ENCODE measurements around the gene CHST6.
"Not testable (repeated sequence)": the region's sequence is repeated elsewhere in the genome, so short reads cannot be mapped to it uniquely, and the experiment has no call there.

CHST6 gene

DNA sequence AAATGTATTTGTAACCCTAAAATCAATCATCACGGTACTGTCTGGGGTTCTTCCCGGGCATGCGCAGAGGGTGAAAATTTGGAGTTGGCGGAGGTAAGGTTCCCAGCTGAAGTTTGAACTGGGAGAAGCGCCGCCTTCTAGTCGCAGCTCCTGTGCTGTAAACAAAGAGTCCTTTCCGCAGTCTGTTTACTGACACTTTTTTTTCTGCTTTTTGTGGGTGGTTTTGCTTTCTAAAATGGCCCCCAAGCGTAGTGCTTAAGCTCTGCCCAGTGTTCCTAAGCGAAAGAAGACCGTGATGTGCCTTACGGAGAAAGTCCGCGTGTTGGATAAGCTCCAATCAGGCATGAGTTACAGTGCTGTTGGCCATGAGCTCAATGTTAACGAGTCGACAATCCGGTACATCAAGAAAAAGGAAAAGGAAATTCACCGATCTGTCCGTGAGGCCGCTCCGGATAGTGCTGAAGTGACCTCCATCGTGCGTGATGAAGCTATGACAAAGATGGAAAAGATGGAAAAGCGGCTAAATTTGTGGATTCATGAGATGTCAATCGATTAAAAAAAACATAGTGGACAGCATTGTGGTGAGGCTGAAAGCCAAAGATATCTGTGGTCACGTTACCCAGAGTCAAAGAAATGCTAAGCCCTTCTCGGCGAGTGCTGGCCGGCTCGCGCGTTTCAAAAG lies 61.4 kb downstream of the CHST6 start:
- DNase-seq (ENCODE audit: low read depth) = peak; percentile 86
- peak overlapping the region; percentile 98 for H3K4me3 ChIP-seq (ENCODE audit: control insufficient read depth, low read depth, low read length)
- TF ChIP-seq, protein P1, sequence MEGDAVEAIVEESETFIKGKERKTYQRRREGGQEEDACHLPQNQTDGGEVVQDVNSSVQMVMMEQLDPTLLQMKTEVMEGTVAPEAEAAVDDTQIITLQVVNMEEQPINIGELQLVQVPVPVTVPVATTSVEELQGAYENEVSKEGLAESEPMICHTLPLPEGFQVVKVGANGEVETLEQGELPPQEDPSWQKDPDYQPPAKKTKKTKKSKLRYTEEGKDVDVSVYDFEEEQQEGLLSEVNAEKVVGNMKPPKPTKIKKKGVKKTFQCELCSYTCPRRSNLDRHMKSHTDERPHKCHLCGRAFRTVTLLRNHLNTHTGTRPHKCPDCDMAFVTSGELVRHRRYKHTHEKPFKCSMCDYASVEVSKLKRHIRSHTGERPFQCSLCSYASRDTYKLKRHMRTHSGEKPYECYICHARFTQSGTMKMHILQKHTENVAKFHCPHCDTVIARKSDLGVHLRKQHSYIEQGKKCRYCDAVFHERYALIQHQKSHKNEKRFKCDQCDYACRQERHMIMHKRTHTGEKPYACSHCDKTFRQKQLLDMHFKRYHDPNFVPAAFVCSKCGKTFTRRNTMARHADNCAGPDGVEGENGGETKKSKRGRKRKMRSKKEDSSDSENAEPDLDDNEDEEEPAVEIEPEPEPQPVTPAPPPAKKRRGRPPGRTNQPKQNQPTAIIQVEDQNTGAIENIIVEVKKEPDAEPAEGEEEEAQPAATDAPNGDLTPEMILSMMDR (IDR thresholded peaks at IDR 0.05; ENCODE audit: control insufficient read depth, insufficient read depth, low read depth, low read length, missing control alignments) = no peak

DNA sequence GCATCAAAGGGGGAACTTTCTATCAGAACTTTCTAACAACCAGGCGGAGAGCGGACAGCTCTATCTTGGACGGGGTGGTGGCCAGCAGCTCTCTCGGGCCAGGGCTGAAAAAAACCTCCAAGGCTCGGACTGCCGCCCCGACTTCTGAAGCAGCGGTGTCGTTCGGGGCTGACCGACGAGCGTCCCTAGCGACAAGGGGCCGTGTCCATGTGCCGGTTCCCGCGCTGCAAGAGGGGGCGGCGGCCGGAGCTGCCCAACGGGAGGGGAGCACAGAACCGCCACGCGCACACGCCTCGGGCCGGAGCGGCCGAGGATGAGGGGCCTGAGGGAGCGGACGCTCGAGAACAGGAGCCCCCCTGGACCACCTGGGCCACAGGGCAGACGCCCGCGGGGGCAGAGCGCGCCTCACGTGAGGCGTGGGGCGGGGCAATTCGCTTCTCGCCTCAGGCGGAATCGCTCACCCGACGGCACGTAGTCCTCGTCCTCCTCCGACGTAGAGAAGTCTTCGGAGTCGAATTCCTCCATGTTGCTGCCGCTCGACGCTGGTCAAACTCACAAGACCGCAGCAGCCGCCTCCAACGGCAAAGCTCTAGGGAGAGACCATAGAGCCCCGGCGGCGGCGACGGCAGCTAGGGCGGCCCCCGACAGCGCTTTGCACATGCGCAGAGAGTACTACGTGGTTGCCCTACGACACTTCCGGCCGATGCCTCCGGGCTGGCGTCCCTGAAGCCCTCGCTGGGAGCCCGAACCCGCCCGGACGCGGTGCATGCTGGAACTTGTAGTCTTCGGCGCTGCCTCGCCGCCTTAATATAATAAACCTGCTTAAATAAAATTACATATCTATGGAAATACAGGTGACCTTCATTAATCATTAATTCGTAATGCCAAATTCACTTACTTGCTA lies 62.2 kb downstream of the CHST6 start, which contains the start of gene CFDP1:
Gene CFDP1, minus strand, starts transcription at position 676 of the 904 bp plus-strand sequence. Its CDS starts 151 bp downstream, at position 525.
- H3K4me3 ChIP-seq (ENCODE audit: control insufficient read depth, low read depth, low read length) = peak within 1 kb of the TSS; percentile 98
- peak; percentile 66 for DNase-seq (ENCODE audit: low read depth)
- TF ChIP-seq, protein P1 (IDR thresholded peaks at IDR 0.05; ENCODE audit: control insufficient read depth, insufficient read depth, low read depth, low read length, missing control alignments) = no peak

DNA sequence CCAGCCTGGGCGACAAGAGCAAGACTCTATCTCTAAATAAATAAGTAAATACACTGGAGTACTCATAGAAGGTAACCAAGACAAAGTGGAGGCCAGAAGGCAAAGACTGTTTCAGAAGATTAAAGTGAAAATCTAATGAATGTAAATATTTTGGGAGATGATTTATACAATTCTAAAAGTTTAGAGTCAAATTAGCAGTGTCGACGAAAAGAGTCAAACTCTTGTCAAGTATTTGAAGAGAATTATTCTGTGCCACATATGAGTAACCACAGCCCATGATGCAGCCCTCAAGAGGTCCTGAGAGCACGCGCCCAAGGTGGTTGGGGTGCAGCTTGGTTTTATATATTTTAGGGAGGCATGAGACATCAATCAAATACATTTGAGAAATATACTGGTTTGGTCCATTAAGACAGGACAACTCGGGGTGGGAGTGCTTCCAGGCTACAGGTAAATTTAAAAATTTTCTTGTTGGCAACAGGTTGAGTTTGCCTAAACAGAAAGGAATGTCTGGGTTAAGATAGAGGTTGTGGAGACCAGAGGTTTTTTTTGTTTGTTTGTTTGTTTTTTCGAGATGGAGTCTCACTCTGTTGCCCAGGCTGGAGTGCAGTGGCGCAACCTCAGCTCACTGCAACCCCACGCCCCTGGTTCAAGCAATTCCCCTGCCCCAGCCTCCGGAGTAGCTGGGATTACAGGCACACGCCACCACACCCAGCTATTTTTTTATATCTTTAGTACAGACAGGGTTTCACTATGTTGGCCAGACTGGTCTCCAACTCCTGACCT lies 65.4 kb downstream of the CHST6 start:
- H3K4me3 ChIP-seq (ENCODE audit: control insufficient read depth, low read depth, low read length) = no peak overlapping the region
- TF ChIP-seq, protein P1 (IDR thresholded peaks at IDR 0.05; ENCODE audit: control insufficient read depth, insufficient read depth, low read depth, low read length, missing control alignments) = no peak
- no peak for DNase-seq (ENCODE audit: low read depth)

DNA sequence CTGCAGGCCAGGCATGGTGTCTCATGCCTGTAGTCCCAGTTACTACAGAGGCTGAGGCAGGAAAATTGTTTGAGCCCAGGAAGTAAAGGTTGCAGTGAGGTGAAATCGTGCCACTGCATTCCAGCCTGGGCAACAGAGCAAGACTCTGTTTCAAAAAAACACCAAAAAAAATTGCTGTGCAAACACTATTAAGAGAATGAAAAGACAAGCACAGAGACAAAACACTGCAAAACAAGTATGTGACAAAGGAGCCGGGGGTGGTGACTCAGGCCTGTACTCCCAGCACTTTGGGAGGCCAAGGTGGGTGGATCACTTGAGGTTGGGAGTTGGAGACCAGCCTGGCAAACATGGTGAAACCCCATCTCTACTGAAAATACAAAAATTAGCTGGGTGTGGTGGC lies 68.7 kb downstream of the CHST6 start:
- not testable (repeated sequence) for DNase-seq (ENCODE audit: low read depth); H3K4me3 ChIP-seq (ENCODE audit: control insufficient read depth, low read depth, low read length)

DNA sequence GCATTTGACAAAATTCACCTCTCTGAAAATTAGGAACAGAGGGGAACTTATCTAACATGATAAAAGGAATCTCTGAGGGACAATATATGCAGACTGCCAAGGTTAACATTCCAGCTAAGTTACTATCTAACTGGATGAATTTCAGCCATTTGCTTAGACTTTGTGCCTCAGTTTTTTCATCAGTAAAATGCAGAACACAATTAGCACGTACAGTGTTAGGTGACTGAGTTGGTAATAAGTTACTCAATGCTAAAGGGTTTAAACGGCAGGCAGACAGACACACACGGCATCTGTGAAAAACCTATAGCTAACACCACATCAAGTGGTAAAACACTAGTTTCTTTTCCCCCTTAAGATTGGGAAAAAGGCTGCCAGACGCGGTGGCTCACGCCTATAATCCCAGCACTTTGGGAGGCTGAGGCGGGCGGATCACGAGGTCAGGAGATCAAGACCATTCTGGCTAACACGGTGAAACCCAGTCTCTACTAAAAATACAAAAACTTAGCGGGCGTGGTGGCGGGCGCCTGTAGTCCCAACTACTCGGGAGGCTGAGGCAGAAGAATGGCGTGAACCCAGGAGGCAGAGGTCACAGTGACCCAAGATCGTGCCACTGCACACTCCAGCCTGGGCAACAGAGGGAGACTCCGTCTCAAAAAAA lies 71.0 kb downstream of the CHST6 start:
- not testable (repeated sequence) for DNase-seq (ENCODE audit: low read depth); H3K4me3 ChIP-seq (ENCODE audit: control insufficient read depth, low read depth, low read length)

DNA sequence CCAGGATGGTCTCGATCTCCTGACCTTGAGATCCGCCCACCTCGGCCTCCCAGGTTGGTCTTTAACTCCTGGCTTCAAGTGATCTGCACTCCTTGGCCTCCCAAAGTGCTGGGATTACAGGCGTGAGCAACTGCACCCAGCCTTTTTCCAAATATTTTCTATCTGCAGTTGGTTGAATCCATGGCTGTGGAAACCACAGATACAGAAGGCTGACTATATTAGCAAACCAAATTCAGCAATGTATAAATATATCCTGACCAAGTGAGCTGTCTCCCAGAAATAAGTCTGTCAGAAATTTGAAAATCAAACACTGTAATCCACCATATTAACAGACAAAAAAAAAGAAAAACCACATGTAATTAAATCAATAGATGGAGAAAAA lies 71.5 kb downstream of the CHST6 start:
- TF ChIP-seq, protein P1 (IDR thresholded peaks at IDR 0.05; ENCODE audit: control insufficient read depth, insufficient read depth, low read depth, low read length, missing control alignments) = no peak
- no peak for DNase-seq (ENCODE audit: low read depth)
- no peak overlapping the region for H3K4me3 ChIP-seq (ENCODE audit: control insufficient read depth, low read depth, low read length)

All from AG09309 (cell line).